Measurements from ENCODE around the gene INTS12.
"Not testable (repeated sequence)": the region's sequence is repeated elsewhere in the genome, so short reads cannot be mapped to it uniquely, and the experiment has no call there.

INTS12 gene

GRCh38 chr4:105708181-105709080, at the start of gene INTS12, which contains the start of gene GSTCD:
INTS12 (minus strand) TSS chr4:105708689; CDS start chr4:105700005, 8,684 bp downstream.
GSTCD (plus strand) TSS chr4:105708784; CDS start chr4:105717614, 8,830 bp downstream.
- peak; percentile 92 for DNase-seq (ENCODE audit: low read depth)

- no peak for DNase-seq (ENCODE audit: low read depth)
Measured at GRCh38 chr4:105755375-105755774, 46.9 kb upstream of the INTS12 start.

DNA sequence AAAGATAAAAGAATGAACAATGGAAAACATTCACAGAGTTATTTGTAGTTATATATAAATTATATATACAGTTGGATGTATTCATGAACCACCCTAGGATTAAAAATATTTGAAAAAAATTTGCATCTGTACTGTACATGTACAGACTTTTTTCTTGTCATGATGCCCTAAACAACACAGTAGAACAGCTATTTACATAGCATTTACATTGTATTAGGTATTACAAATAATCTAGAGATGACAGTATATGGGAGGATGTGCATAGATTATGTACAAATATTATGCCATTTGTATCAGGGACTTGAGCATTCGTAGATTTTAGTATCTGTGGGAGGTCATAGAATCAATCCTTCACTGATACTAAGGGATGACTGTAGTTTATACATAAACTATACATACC, 44.9 kb upstream of the INTS12 start:
- DNase-seq (ENCODE audit: low read depth), result no peak

DNA sequence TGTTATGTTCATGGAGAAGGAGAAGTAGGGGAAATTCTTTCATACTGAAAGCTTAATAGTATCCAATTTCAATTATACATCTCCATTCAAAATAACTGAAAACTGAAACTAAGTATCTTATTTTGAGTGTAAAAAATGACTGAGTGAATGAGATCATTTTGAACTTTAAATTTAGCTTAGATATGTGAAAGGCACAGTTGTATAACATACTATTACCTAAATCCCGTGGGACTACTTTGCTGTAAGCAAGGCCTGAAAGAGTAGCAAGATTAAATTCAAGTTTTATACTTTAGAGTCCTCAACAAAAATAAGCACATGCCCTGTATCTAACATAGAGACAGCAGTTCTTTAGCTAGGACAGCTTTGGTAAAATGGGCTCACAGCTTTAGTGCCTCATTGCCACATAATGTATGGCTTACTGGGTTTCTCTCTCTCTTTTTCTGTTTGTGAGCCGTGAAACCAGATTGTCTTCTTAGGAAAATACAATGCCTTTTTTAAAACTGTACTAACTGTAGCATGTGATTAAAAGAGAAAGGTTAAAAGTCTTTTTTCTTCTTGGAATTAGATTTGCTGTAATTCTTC, 43.3 kb upstream of the INTS12 start:
- DNase-seq (ENCODE audit: low read depth), result no peak

GRCh38 chr4:105748222-105748621, 39.7 kb upstream of the INTS12 start:
- DNase-seq (ENCODE audit: low read depth), result no peak

DNA sequence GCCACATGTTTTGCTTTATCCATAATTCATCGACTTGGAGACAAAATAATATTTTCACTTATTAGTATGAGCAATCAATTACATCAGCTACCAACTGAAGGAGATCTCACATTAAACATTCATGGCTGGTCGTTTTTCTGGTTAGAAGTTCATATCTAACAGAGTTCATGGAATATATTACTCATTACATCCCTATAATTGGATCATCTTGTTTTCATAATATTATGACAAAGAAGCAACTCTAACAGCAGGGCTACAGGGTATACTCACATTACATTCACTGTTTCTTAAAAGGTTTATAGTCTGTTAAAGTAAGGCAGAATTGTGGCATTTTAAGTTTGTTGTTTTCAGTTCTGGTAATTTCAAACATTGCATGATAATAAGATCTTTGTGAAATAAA, 33.1 kb upstream of the INTS12 start:
- peak; percentile 81 for DNase-seq (ENCODE audit: low read depth)

- not testable (repeated sequence) for DNase-seq (ENCODE audit: low read depth)
Measured at GRCh38 chr4:105735217-105735616, 26.7 kb upstream of the INTS12 start.

DNA sequence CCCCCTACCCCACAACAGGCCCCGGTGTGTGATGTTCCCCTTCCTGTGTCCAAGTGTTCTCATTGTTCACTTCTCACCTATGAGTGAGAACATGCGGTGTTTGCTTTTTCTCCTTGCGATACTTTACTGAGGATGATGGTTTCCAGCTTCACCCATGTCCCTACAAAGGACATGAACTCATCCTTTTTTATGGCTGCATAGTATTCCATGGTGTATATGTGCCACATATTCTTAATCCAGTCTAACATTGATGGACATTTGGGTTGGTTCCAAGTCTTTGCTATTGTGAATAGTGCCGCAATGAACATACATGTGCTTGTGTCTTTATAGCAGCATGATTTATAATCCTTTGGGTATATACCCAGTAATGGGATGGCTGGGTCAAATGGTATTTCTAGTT, 21.4 kb upstream of the INTS12 start:
- DNase-seq (ENCODE audit: low read depth), result not testable (repeated sequence)

- no peak for DNase-seq (ENCODE audit: low read depth)
Measured at GRCh38 chr4:105725623-105726022, 17.1 kb upstream of the INTS12 start.

DNA sequence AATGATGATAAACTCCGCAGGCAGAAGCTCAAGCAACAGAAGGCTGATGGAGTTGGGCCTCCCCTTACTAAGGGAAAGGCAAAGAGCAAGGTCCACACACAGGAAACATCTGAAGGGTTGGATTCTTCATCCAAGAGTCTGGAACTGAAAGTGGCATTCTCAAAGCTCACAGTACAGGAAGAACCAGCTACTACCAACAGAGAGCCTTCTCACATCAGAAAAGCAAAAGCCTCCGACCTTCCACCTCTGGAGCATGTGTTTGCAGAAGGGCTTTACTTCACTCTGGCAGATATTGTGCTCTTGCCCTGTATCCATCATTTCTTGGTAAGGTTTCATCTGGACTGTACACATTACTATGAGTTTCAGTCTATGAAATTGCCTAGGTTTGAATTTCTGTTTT, 10.7 kb upstream of the INTS12 start:
- no peak for DNase-seq (ENCODE audit: low read depth)

- DNase-seq (ENCODE audit: low read depth), result peak; percentile 22
Measured at GRCh38 chr4:105715692-105716278, 7.3 kb upstream of the INTS12 start.

DNA sequence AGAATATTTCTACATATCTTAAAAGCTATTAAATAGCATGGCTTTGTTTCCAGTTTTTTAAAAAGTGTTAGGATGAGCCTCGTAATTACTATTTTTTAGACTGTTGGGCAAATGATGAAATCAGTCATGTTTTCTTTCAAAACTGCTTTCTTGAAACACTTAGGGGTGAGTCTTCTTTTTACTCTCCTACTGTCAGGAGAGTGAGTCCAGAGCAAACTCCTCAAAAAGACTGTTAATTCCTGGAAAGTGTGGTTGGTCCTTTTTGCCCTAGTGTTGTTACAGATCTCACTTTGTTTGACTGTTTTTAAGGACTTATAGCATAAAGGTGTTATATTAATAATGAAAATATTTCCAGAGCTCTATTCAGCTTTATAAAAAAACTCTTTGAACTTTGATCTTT, 6.4 kb upstream of the INTS12 start:
- DNase-seq (ENCODE audit: low read depth), result no peak

GRCh38 chr4:105714071-105714521, 5.6 kb upstream of the INTS12 start:
- no peak for DNase-seq (ENCODE audit: low read depth)

- DNase-seq (ENCODE audit: low read depth), result no peak
Measured at GRCh38 chr4:105712766-105713165, 4.3 kb upstream of the INTS12 start.

DNA sequence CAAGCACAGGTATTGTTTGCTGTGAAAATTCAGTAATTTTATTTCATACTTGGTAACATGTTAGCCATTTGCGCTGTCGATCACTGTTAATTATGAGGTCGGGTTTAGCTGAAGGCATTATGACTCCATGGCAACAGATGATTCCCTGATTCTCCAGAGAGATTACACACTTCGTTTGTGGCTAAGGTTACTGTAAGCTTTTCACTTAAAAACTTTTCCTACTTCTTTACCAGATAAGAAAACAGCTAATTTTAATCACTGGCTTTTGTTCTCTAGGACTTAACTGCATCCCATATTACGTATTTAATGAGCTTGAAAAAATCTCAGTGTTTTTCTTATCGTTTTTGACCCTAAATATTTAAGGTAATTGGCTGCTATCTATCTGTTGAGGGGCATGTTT, 2.2 kb upstream of the INTS12 start:
- DNase-seq (ENCODE audit: low read depth), result peak; percentile 17

DNA sequence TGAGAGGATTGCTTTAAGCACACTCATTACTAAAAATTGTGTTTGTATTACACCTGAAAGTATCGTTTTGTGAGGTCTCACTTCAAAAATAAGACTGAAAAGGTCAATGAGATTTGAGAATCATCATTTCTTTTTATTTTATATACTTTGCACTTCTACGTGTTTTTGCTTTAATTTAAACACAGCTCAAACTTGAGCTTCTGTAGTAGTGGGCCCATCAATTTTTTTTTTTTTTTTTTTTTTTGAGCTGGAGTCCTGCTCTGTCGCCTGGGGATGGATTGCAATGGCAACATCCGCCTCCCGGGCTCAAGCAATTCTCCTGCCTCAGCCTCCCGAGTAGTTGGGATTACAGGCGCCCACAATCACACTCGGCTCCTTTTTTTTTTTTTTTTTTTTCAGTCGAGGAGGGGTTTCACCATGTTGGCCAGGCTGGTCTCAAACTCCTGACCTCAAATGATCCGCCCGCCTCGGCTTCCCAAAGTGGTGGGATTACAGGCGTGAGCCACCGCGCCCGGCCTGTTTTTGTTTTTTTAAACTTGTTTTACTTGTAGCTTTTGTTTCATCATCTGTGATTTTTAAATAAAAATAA, 1.6 kb upstream of the INTS12 start:
- DNase-seq (ENCODE audit: low read depth), result no peak

DNA sequence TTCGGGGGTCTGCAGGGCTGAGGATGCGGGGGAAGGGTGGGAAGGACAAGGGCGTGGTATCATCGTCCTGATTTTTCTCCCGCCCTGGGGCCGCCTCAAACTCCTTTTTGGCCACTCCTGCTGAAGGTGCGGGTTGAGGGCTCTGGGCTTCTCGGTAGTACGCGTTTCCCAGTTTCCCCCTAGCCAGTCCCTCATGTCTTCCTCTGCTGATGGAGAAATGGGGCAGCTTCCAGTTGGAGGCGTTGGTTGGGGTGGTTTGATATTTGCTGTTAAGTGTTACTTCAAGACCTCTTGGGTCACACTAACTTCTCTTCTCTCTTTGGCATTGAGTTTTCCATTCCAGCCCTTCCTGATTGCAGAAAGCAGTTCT, 577 bp upstream of the INTS12 start:
- no peak for DNase-seq (ENCODE audit: low read depth)

DNA sequence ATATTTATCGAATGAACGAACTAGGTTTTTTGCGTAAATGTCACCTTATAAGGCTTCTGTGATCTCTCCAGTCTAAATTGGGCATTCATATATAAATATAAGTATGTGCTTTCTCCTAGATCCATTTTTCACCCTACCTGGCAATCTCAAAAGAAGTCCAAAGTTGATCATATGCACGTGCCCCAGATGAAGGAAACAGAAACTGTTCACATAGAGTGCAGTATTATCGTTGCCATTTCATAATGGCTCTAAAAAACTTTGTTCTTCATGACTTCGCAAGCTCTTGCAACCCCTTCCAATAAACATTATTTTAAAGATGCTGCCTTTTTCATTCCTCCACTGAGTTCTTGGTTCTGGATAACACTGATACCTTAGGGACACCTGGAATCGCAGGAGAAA, 708 bp downstream of the INTS12 start:
- no peak for DNase-seq (ENCODE audit: low read depth)

DNA sequence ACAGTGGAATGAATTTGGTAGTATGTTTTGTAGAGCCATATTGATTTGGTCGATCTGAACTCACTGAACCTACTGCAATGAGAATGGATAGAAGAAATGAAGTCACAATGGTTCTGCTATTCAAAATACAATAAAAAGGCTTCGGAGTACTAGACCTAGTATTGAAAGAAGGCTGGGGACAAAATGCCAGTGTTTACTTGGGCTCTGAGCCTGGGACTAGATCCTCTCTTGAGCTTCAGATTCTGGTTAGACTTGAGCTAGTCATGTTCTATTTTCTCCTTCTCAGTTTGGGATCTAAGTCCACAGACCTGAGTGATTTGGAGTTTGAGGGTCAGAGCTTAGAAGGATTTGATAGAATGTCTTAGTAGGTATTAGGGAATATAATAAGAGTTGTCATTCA, 9.9 kb downstream of the INTS12 start:
- DNase-seq (ENCODE audit: low read depth), result no peak

GRCh38 chr4:105695832-105696231, 12.7 kb downstream of the INTS12 start:
- DNase-seq (ENCODE audit: low read depth), result not testable (repeated sequence)

GRCh38 chr4:105694812-105695211, 13.7 kb downstream of the INTS12 start:
- not testable (repeated sequence) for DNase-seq (ENCODE audit: low read depth)

DNA sequence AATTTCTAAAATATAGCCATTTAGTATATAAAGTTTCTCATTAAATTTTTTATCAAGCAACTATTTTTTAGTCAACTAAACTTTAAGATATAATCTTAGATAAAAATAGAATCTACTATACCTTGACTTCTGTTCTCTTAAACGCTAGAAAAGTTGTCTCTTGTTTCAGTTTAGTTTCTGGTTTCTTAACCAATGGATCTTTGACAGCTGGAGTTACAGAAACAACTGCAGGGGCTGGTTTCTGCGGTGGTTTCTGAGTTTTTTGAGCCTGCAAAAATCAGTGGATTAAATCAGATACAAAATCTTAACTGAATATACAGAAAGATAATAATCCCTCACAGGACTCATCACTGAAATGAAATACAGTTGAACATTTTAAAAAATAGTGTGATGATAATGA, 21.9 kb downstream of the INTS12 start:
- no peak for DNase-seq (ENCODE audit: low read depth)

DNA sequence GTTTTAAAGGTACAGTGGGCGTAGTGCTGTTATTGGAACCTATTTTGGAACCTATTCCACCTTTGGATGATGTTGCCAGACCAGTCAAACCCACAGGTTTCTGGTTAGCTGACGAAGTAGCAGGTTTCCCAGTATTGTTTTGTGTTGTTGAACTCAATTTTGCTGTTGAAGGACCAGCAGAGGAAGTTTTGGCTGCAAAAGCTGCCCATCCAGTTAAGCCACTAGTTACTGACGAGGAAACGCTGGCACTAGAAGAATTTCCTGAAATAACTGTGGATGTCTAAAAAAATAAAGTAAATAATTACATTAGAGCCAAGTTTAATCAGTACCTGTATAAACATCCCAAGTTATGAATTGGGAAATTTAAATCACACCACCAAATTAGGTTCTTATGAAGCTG, 25.5 kb downstream of the INTS12 start:
- DNase-seq (ENCODE audit: low read depth), result no peak
